ENCODE measurements around the gene STX7.

DNA sequence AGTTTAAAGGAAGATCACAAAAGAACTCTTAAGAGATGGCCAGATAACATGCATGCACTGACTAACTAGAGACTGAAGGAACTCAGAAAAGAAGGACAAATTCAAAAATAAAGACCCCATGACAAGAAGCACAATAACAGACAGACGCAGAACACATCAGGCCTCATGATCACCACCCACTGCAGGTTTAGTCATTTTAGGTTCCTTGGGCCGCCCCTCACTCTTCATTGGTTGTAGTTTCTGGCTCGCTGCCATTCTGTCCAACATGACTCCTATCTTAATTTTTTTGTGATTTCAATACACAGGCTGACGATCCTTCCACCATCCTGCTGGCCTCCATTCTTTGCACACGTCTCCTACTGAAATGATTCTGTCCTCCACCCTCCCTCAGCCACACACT, 21.6 kb downstream of the STX7 start:
- TF ChIP-seq, protein P1, sequence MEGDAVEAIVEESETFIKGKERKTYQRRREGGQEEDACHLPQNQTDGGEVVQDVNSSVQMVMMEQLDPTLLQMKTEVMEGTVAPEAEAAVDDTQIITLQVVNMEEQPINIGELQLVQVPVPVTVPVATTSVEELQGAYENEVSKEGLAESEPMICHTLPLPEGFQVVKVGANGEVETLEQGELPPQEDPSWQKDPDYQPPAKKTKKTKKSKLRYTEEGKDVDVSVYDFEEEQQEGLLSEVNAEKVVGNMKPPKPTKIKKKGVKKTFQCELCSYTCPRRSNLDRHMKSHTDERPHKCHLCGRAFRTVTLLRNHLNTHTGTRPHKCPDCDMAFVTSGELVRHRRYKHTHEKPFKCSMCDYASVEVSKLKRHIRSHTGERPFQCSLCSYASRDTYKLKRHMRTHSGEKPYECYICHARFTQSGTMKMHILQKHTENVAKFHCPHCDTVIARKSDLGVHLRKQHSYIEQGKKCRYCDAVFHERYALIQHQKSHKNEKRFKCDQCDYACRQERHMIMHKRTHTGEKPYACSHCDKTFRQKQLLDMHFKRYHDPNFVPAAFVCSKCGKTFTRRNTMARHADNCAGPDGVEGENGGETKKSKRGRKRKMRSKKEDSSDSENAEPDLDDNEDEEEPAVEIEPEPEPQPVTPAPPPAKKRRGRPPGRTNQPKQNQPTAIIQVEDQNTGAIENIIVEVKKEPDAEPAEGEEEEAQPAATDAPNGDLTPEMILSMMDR (IDR thresholded peaks at IDR 0.05), result no peak
- TF ChIP-seq POLR2A (IDR thresholded peaks at IDR 0.05), result no peak
- TF ChIP-seq EP300 (IDR thresholded peaks at IDR 0.05), result no peak

Data from stomach (tissue), 4 donors.